ENCODE data around the gene FAM135A. TPM values are rescaled to one million over a fixed set of nuclear protein-coding genes. Genes with fewer than 3 reads are reported as not detected.
A peak's percentile ranks its signal among the peaks of the same experiment; 100 is the strongest.

Gene FAM135A
- total RNA-seq, 1 donor from 2014 or later: 22.3 TPM

DNA sequence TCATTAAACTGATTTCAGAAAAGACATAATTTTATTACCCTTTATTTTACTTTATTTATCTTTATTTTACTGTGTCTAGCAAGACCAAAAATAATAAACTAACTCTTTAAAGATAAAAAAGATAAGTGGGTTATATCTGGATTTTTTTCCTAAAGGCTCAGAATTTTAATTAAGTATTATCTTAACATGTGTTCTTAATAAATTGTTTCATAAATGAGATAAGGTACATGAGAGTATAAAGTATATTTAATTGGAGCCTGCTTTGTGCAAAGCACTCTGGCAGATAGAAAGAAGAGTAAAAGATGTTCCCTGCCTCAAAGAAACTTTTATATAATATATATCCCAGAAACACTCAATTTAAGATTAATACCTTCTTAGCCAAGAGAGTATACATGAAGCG, 8.7 kb upstream of the FAM135A start:
- DNase-seq: no peak
- Mint-ChIP-seq H3K27me3 (ENCODE audit: unreplicated experiment) (peaks cover 3% of the 10 kb centered on the region), H3K9me3 (ENCODE audit: unreplicated experiment) (no peaks in the 10 kb centered on the region), H3K27ac (ENCODE audit: unreplicated experiment) (no peak overlapping the region), H3K4me1 (ENCODE audit: low read depth, unreplicated experiment) (no peaks in the 10 kb centered on the region), H3K4me3 (ENCODE audit: unreplicated experiment) (no peak overlapping the region), H3K36me3 (ENCODE audit: unreplicated experiment) (no peaks in the 10 kb centered on the region)
- TF ChIP-seq, protein P1, sequence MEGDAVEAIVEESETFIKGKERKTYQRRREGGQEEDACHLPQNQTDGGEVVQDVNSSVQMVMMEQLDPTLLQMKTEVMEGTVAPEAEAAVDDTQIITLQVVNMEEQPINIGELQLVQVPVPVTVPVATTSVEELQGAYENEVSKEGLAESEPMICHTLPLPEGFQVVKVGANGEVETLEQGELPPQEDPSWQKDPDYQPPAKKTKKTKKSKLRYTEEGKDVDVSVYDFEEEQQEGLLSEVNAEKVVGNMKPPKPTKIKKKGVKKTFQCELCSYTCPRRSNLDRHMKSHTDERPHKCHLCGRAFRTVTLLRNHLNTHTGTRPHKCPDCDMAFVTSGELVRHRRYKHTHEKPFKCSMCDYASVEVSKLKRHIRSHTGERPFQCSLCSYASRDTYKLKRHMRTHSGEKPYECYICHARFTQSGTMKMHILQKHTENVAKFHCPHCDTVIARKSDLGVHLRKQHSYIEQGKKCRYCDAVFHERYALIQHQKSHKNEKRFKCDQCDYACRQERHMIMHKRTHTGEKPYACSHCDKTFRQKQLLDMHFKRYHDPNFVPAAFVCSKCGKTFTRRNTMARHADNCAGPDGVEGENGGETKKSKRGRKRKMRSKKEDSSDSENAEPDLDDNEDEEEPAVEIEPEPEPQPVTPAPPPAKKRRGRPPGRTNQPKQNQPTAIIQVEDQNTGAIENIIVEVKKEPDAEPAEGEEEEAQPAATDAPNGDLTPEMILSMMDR (IDR thresholded peaks at IDR 0.05; ENCODE audit: partially characterized antibody, unreplicated experiment): no peak

DNA sequence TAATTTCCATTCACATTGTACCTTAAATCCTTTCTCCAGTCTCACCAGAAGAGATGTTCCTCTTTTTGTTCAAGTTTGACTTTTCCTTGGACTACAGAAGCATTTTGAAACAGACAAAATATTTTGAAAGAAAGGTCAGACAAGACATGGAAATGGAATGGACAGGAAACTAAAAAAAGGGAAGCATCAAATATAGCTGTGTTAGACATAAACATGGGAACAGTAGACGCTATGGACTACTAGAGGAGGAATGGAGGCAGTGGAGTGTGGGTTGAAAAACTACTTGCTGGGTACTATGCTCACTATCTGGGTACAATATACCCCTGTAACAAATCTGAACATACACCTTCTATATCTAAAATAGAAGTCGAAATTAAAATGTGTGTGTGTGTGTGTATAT, 4.1 kb upstream of the FAM135A start:
- DNase-seq: no peak
- Mint-ChIP-seq H3K4me3 (ENCODE audit: unreplicated experiment) (no peak overlapping the region), H3K9me3 (ENCODE audit: unreplicated experiment) (peaks cover 11% of the 10 kb centered on the region)

DNA sequence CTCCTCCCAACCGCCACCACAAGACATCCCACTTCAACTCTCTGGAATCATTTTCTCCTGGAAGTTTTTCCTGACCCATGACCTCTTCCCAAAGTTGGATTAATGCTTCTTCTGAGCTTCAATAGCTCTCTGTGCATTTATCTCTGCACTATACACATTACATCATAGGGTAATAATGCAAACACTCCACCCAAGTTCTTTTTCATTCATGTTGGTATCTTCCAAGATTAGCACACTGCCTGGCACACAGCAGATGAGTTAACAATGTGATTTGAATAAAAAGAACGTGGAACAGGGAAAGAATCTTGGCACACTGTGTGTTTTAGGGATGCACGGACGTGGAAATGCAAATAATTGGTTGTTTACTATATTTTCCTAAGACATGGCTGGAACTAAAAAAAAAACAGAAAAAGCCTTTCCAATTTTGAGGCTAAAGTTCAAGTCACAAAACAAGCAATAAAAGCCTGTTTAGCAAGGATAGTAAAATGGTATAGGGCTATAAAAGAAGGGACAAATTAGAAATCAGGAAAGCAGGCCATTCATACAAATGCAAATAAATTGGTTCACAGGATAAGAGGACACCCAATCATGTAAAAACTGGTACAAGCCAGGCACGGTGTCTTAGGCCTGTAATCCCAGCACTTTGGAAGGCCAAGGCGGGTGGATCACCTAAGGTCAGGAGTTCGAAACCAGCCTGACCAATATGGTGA, 1.6 kb upstream of the FAM135A start:
- TF ChIP-seq, protein P1 (IDR thresholded peaks at IDR 0.05; ENCODE audit: partially characterized antibody, unreplicated experiment): no peak
- H3K4me1 Mint-ChIP-seq (ENCODE audit: low read depth, unreplicated experiment): peaks cover 6% of the 10 kb centered on the region
- DNase-seq: no peak
- peaks cover 4% of the 10 kb centered on the region for H3K36me3 Mint-ChIP-seq (ENCODE audit: unreplicated experiment)
- no peak overlapping the region for H3K27ac Mint-ChIP-seq (ENCODE audit: unreplicated experiment)
- H3K4me3 Mint-ChIP-seq (ENCODE audit: unreplicated experiment): peak overlapping the region; percentile 32
- peaks cover 11% of the 10 kb centered on the region for H3K9me3 Mint-ChIP-seq (ENCODE audit: unreplicated experiment)
- peaks cover 6% of the 10 kb centered on the region for H3K27me3 Mint-ChIP-seq (ENCODE audit: unreplicated experiment)

More for the DNA sequence above, 4.1 kb upstream of the FAM135A start:
- Mint-ChIP-seq H3K36me3 (ENCODE audit: unreplicated experiment) (peaks cover 4% of the 10 kb centered on the region), H3K27ac (ENCODE audit: unreplicated experiment) (no peak overlapping the region), H3K27me3 (ENCODE audit: unreplicated experiment) (peaks cover 5% of the 10 kb centered on the region), H3K4me1 (ENCODE audit: low read depth, unreplicated experiment) (peaks cover 1% of the 10 kb centered on the region)
- TF ChIP-seq, protein P1 (IDR thresholded peaks at IDR 0.05; ENCODE audit: partially characterized antibody, unreplicated experiment): no peak

DNA sequence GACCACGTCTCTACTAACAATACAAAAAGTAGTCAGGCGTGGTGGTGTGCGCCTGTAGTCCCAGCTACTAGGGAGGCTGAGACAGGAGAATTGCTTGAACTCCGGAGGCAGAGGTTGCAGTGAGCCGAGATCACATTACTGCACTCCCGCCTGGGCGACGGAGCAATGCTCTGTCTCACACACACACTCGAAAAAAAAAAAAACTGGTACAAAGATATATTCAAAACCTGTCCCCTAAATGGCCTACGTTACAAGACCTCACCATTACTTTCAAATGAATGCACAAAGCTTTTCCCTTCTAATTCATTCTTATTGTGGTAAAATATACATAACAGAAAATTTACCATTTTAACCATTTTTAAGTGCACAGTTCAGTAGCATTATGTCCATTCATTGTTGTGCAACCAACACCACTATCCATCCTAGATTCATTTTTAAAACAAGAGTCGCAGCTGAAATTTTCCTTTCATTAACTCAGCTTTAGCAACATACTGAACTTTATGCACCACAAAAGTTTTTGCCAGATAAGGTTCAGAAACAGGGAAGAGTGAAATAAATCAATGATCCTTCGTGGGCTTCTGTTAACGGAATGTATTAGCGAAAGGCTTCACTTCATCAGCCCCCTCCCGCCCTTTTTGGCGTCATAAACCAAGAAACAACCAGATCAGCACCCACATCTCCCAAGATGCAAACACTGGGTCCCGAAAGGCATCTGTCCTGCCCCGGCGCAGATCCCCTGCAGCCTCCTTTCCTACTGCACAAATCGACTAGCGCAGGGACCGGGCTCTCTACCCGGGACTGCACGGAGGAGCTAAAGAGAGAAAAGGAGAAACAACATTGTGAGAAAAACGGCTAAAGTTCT, 825 bp upstream of the FAM135A start:
- H3K4me1 Mint-ChIP-seq (ENCODE audit: low read depth, unreplicated experiment): peaks cover 6% of the 10 kb centered on the region
- H3K27ac Mint-ChIP-seq (ENCODE audit: unreplicated experiment): peak overlapping the region; percentile 96
- peaks cover 11% of the 10 kb centered on the region for H3K9me3 Mint-ChIP-seq (ENCODE audit: unreplicated experiment)
- H3K4me3 Mint-ChIP-seq (ENCODE audit: unreplicated experiment): peak overlapping the region; percentile 97
- peaks cover 6% of the 10 kb centered on the region for H3K27me3 Mint-ChIP-seq (ENCODE audit: unreplicated experiment)
- no peak for DNase-seq
- TF ChIP-seq, protein P1 (IDR thresholded peaks at IDR 0.05; ENCODE audit: partially characterized antibody, unreplicated experiment): no peak
- peaks cover 4% of the 10 kb centered on the region for H3K36me3 Mint-ChIP-seq (ENCODE audit: unreplicated experiment)
